ENCODE measurements around the gene KLHL29. TPM values are rescaled to one million over a fixed set of nuclear protein-coding genes. Genes with fewer than 3 reads are reported as not detected.

The KLHL29 gene
- total and polyA plus RNA-seq, 8 donors = 1.8 to 10.5 (median 2.8) TPM

GRCh38 chr2:23554054-23554697 is 169.2 kb downstream of the KLHL29 start:
- DNase-seq (peak in 2 of 4 donors; percentile 56 to 69), ATAC-seq (peak; percentile 30)
- intact Hi-C loops (cut with DNase I) = no loop called here
- no peaks in the 10 kb centered on the region for H3K4me1 ChIP-seq
- H3K27ac ChIP-seq = peak overlapping the region in 1 of 2 donors; percentile 53
- no peaks in the 10 kb centered on the region for H3K9me3 ChIP-seq
- H3K4me3 ChIP-seq = no peak overlapping the region
- H3K36me3 ChIP-seq = no peaks in the 10 kb centered on the region
- TF ChIP-seq, protein P1, sequence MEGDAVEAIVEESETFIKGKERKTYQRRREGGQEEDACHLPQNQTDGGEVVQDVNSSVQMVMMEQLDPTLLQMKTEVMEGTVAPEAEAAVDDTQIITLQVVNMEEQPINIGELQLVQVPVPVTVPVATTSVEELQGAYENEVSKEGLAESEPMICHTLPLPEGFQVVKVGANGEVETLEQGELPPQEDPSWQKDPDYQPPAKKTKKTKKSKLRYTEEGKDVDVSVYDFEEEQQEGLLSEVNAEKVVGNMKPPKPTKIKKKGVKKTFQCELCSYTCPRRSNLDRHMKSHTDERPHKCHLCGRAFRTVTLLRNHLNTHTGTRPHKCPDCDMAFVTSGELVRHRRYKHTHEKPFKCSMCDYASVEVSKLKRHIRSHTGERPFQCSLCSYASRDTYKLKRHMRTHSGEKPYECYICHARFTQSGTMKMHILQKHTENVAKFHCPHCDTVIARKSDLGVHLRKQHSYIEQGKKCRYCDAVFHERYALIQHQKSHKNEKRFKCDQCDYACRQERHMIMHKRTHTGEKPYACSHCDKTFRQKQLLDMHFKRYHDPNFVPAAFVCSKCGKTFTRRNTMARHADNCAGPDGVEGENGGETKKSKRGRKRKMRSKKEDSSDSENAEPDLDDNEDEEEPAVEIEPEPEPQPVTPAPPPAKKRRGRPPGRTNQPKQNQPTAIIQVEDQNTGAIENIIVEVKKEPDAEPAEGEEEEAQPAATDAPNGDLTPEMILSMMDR (IDR thresholded peaks at IDR 0.05) = no peak
- H3K27me3 ChIP-seq = no peaks in the 10 kb centered on the region

- H3K9me3 ChIP-seq = no peaks in the 10 kb centered on the region
- DNase-seq (no peak), ATAC-seq (no peak)
- H3K4me3 ChIP-seq = no peak overlapping the region
- H3K4me1 ChIP-seq = no peaks in the 10 kb centered on the region
- TF ChIP-seq, protein P1 (IDR thresholded peaks at IDR 0.05) = no peak
- intact Hi-C loops (cut with DNase I) = no loop called here
- H3K36me3 ChIP-seq = no peaks in the 10 kb centered on the region
- H3K27ac ChIP-seq = no peak overlapping the region
- H3K27me3 ChIP-seq = no peaks in the 10 kb centered on the region
Measured at GRCh38 chr2:23555944-23556343, 171.0 kb downstream of the KLHL29 start.

DNA sequence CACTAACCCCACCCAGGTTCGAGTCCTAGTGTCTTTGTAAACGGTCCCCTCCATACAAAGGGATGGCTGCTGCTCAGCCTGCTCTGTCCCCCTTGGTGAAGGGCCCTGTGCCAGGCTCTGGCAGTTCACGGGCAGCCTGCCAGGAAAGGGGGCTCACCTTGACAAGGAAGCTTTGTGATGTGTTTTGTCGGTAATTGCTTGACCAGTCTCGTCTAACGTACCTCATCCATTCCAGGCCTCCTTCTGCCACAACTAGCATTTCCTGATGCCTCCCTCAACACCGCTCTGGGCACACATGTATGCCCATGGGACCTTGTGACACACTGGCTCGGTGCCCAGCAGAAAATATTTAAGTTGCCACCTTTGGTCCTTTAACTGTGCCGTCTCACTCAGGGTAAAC is 171.9 kb downstream of the KLHL29 start:
- no peak overlapping the region for H3K4me3 ChIP-seq
- no peaks in the 10 kb centered on the region for H3K4me1 ChIP-seq
- ATAC-seq = no peak
- TF ChIP-seq, protein P1 (IDR thresholded peaks at IDR 0.05) = no peak
- no peaks in the 10 kb centered on the region for H3K9me3 ChIP-seq
- H3K27me3 ChIP-seq = no peaks in the 10 kb centered on the region
- intact Hi-C loops (cut with DNase I) = no loop called here
- no peaks in the 10 kb centered on the region for H3K36me3 ChIP-seq
- no peak overlapping the region for H3K27ac ChIP-seq
- DNase-seq = no peak

DNA sequence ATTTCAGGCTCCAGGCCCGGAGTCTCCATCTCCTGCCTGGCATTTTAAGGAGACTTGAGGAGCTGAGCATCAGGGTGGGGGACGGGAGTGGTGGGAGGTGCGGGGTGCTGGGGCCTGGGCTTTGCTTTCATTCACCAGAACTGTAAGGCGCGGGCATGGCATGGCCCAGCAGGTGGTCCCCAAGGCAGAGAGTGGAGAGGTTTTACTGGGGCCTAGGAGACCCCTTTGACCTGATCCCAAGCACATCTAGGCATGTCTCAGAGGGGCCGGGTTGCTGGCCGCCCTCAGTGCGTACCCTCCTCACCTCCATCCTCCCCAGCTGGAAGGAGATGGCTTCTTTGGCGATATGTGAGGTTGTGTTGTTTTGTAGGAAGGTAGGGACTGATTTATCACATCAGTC is 172.5 kb downstream of the KLHL29 start:
- Histone ChIP-seq H3K27ac (no peak overlapping the region), H3K4me1 (no peaks in the 10 kb centered on the region), H3K4me3 (no peak overlapping the region), H3K27me3 (no peaks in the 10 kb centered on the region), H3K36me3 (no peaks in the 10 kb centered on the region), H3K9me3 (no peaks in the 10 kb centered on the region)
- DNase-seq = no peak
- no peak for ATAC-seq
- TF ChIP-seq, protein P1 (IDR thresholded peaks at IDR 0.05) = no peak
- intact Hi-C loops (cut with DNase I) = no loop called here

GRCh38 chr2:23559561-23560239 is 174.7 kb downstream of the KLHL29 start:
- TF ChIP-seq, protein P1 (IDR thresholded peaks at IDR 0.05) = no peak
- Histone ChIP-seq H3K4me1 (peaks cover 0 to 8% of the 10 kb centered on the region in 2 donors), H3K36me3 (no peaks in the 10 kb centered on the region), H3K4me3 (no peak overlapping the region), H3K27me3 (no peaks in the 10 kb centered on the region), H3K9me3 (no peaks in the 10 kb centered on the region), H3K27ac (no peak overlapping the region)
- no peak for ATAC-seq
- intact Hi-C loops (cut with DNase I) = no loop called here
- no peak for DNase-seq
